Effector memory CD4-positive, alpha-beta T cell (primary cell): ENCODE data around the gene SYNGR4.

Experiments
- DNase-seq, 3 donors: peaks; one replicate each; pipeline ENCODE4 v3.0.0-alpha.2; 2020
- H3K27ac ChIP-seq: 2 replicates; pipeline ENCODE4 v1.7.0; 2013; ENCODE audit warnings: mild to moderate bottlenecking, low read length, moderate library complexity; ENCODE audit not compliant: insufficient read depth, poor library complexity, severe bottlenecking
- H3K27me3 ChIP-seq: replicated peaks from 2 replicates; pipeline ENCODE4 v1.7.0; 2013; ENCODE audit warnings: mild to moderate bottlenecking, low read length; ENCODE audit not compliant: insufficient read depth, control insufficient read depth, poor library complexity, severe bottlenecking
- H3K36me3 ChIP-seq: 2 replicates; pipeline ENCODE4 v1.7.0; 2013; ENCODE audit warnings: mild to moderate bottlenecking, low read length, moderate library complexity; ENCODE audit not compliant: control insufficient read depth, insufficient read depth
- H3K4me1 ChIP-seq: 2 replicates; pipeline ENCODE4 v1.7.0; 2013; ENCODE audit warnings: low read length, mild to moderate bottlenecking; ENCODE audit not compliant: control insufficient read depth, insufficient read depth, poor library complexity, severe bottlenecking
- H3K4me3 ChIP-seq: 2 replicates; pipeline ENCODE4 v1.7.0; 2013; ENCODE audit warnings: low read length, low read depth, mild to moderate bottlenecking; ENCODE audit not compliant: insufficient read depth, poor library complexity, severe bottlenecking
- H3K9me3 ChIP-seq: 2 replicates; pipeline ENCODE4 v1.7.0; 2013; ENCODE audit warnings: mild to moderate bottlenecking, low read length, moderate library complexity; ENCODE audit not compliant: control insufficient read depth

SYNGR4 gene

GRCh38 chr19:48405010-48405659 is 41.0 kb downstream of the SYNGR4 start:
- Histone ChIP-seq H3K4me3 (no peak overlapping the region), H3K4me1 (no peaks in the 10 kb centered on the region), H3K27me3 (no peaks in the 10 kb centered on the region), H3K9me3 (no peaks in the 10 kb centered on the region), H3K36me3 (no peaks in the 10 kb centered on the region), H3K27ac (no peak overlapping the region)
- DNase-seq: no peak

- no peaks in the 10 kb centered on the region for H3K4me1 ChIP-seq
- H3K4me3 ChIP-seq: no peak overlapping the region
- DNase-seq: no peak
- H3K36me3 ChIP-seq: no peaks in the 10 kb centered on the region
- no peaks in the 10 kb centered on the region for H3K27me3 ChIP-seq
- H3K27ac ChIP-seq: no peak overlapping the region
- H3K9me3 ChIP-seq: no peaks in the 10 kb centered on the region
Observed at GRCh38 chr19:48405850-48406249, 41.7 kb downstream of the SYNGR4 start.

- H3K4me3 ChIP-seq: peak overlapping the region; percentile 43
- H3K4me1 ChIP-seq: peaks cover 20% of the 10 kb centered on the region
- no peak overlapping the region for H3K27ac ChIP-seq
- no peaks in the 10 kb centered on the region for H3K27me3 ChIP-seq
- no peak for DNase-seq
- no peaks in the 10 kb centered on the region for H3K9me3 ChIP-seq
- H3K36me3 ChIP-seq: no peaks in the 10 kb centered on the region
Observed at GRCh38 chr19:48413879-48414587, 49.9 kb downstream of the SYNGR4 start.

- H3K9me3 ChIP-seq: no peaks in the 10 kb centered on the region
- DNase-seq: peak; percentile 59 to 70 (median 70)
- no peaks in the 10 kb centered on the region for H3K27me3 ChIP-seq
- no peak overlapping the region for H3K27ac ChIP-seq
- H3K36me3 ChIP-seq: no peaks in the 10 kb centered on the region
- peaks cover 20% of the 10 kb centered on the region for H3K4me1 ChIP-seq
- H3K4me3 ChIP-seq: peak overlapping the region; percentile 43
Observed at GRCh38 chr19:48415395-48415794, 51.2 kb downstream of the SYNGR4 start.

GRCh38 chr19:48415806-48416221 is 51.6 kb downstream of the SYNGR4 start:
- Histone ChIP-seq H3K4me3 (no peak overlapping the region), H3K36me3 (no peaks in the 10 kb centered on the region), H3K27ac (no peak overlapping the region), H3K27me3 (no peaks in the 10 kb centered on the region), H3K9me3 (no peaks in the 10 kb centered on the region), H3K4me1 (peaks cover 20% of the 10 kb centered on the region)
- DNase-seq: no peak

GRCh38 chr19:48417421-48417820 is 53.3 kb downstream of the SYNGR4 start:
- DNase-seq: no peak
- no peak overlapping the region for H3K4me3 ChIP-seq
- H3K9me3 ChIP-seq: no peaks in the 10 kb centered on the region
- H3K36me3 ChIP-seq: no peaks in the 10 kb centered on the region
- no peak overlapping the region for H3K27ac ChIP-seq
- peaks cover 20% of the 10 kb centered on the region for H3K4me1 ChIP-seq
- H3K27me3 ChIP-seq: no peaks in the 10 kb centered on the region

DNA sequence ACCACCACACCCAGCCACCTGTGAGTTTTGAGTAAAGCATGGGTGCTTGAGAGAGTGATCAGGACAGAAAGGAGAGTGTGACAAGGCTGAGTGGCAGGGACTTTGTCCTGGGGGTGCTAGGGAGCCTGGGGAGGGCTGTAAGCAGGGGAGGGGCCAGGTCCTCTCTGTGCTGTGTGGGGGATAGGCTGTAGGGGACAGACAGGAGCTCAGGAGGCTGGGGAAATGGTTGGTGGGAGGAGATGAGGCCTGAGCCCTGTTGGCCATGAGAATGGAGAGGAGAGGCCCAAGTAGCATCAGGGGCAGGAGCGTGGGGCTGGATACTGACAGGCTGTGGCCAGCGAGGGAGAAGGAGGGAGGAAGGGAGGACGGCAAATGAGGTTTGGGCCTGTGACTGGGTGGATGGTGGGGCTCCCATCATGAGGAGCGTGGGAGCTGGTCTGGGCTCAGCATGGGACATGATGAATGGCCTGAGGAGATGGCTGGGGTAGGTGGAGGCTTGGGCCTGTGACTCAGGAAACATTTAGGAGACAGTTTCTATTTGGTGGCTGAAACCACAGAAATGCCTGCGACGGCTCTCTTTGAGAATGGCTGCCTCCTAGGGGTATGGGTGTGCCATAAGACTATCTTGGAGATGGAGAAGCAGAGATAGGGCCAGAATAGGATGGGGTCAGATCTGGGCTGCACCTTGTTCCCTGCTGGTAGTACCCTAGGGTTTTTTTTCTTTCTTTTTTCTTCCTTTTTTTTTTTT is 54.3 kb downstream of the SYNGR4 start:
- Histone ChIP-seq H3K36me3 (no peaks in the 10 kb centered on the region), H3K4me1 (peaks cover 20% of the 10 kb centered on the region), H3K27ac (no peak overlapping the region), H3K27me3 (no peaks in the 10 kb centered on the region), H3K4me3 (no peak overlapping the region), H3K9me3 (no peaks in the 10 kb centered on the region)
- no peak for DNase-seq

DNA sequence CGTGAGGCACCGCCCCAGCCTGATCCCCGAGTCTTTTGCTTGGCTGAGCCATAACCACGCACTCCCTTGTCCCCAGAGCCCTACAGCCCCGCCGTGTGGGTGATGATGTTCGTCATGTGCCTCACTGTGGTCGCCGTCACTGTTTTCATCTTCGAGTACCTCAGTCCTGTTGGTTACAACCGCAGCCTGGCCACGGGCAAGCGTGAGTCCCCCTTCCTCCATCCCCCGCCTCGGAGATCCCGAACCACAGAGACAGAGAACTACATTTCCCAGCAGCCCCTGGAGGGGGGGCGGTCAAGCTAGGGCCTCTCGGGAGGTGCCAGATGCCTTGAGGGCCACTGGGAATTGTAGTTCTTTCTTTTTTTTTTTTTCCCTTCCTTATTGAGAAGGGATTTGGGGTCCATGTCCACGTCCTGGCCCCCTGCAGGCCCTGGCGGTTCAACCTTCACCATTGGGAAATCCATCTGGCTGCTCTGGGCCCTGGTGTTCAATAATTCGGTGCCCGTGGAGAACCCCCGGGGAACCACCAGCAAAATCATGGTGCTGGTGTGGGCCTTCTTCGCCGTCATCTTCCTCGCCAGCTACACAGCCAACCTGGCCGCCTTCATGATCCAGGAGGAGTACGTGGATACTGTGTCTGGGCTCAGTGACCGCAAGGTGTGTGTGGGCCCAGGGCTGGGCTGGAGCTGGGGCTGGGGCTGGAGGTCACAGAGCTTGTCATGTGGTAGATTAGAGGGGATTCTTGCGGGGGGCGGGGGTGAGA is 55.2 kb downstream of the SYNGR4 start:
- Histone ChIP-seq H3K9me3 (no peaks in the 10 kb centered on the region), H3K4me1 (peaks cover 18% of the 10 kb centered on the region), H3K36me3 (no peaks in the 10 kb centered on the region), H3K27ac (no peak overlapping the region), H3K27me3 (no peaks in the 10 kb centered on the region), H3K4me3 (peak overlapping the region; percentile 16)
- DNase-seq: peak; percentile 60 to 65 (median 62)

DNA sequence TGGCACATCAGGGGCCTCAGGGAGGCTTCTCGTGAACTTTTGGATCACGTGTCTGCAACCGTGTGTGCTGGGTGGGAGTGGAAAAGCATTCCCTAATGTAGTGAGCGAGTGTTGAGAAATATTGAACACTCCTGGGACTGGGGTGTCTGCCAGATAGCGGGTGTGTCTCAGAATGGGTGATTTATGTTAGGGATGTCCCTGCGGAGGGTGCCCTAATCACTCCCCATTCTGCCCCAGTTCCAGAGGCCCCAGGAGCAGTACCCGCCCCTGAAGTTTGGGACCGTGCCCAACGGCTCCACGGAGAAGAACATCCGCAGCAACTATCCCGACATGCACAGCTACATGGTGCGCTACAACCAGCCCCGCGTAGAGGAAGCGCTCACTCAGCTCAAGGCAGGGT is 57.4 kb downstream of the SYNGR4 start:
- Histone ChIP-seq H3K4me3 (no peak overlapping the region), H3K36me3 (no peaks in the 10 kb centered on the region)

More for the DNA sequence above, 57.4 kb downstream of the SYNGR4 start:
- DNase-seq: no peak
- H3K27me3 ChIP-seq: no peaks in the 10 kb centered on the region
- no peaks in the 10 kb centered on the region for H3K4me1 ChIP-seq
- H3K27ac ChIP-seq: no peak overlapping the region
- H3K9me3 ChIP-seq: no peaks in the 10 kb centered on the region
